B cell (primary cell): ENCODE measurements around the gene VPS26B. TPM values are rescaled to one million over a fixed set of nuclear protein-coding genes. Genes with fewer than 3 reads are reported as not detected.

ENCODE experiments used
- ATAC-seq: fragments of 200-7000 bp; cut with Tn5 transposase; one replicate; pipeline ENCODE4 v1.10.0; 2021; ENCODE audit warnings: low read depth, mild to moderate bottlenecking, moderate number of reproducible peaks, moderate library complexity
- CTCF ChIA-PET: fragments of 350-600 bp; sonication (Branson Sonifier 250); formaldehyde crosslinking; loops from one replicate; lab custom pipeline; 2021; ENCODE audit warnings: antibody characterized with exemption, inconsistent platforms; lab: Charles Lee
- POLR2A ChIA-PET: fragments of 350-600 bp; sonication (Branson Sonifier 250); formaldehyde crosslinking; loops from one replicate; lab custom pipeline; 2021; ENCODE audit warnings: antibody characterized with exemption; lab: Charles Lee
- DNase-seq: peaks from one replicate; pipeline ENCODE4 v3.0.0; 2013
- H2AFZ ChIP-seq: 2 replicates; pipeline ENCODE4 v1.6.1; 2012; ENCODE audit warnings: mild to moderate bottlenecking, low read depth, low read length; ENCODE audit not compliant: insufficient read depth, poor library complexity, severe bottlenecking
- H3K27ac ChIP-seq, 2 donors: 1 replicate in 1 of 2; 2 replicates in 1 of 2; pipeline ENCODE4 v1.5.1; 2012 to 2013; ENCODE audit warnings: low read length in 2 of 2, mild to moderate bottlenecking in 2 of 2, moderate library complexity in 1 of 2
- H3K27me3 ChIP-seq, 4 experiments: fragments of 200-600 bp in 1 of 4; sonication (generic) in 1 of 4; replicated peaks in 1 of 4; 1 replicate in 2 of 4; 2 replicates in 2 of 4; pipeline versions ENCODE4 v1.6.1 to v1.7.0; 2013 to 2016; ENCODE audit warnings: low read length in 3 of 4, mild to moderate bottlenecking in 2 of 4, mixed read lengths in 1 of 4, moderate library complexity in 1 of 4; ENCODE audit not compliant: insufficient read depth in 4 of 4, control insufficient read depth in 3 of 4; ENCODE audit errors: control extremely low read depth in 1 of 4
- H3K36me3 ChIP-seq, 2 experiments: replicated peaks in 1 of 2; 1 replicate in 1 of 2; 2 replicates in 1 of 2; pipeline versions ENCODE4 v1.6.1 to v1.7.1; 2013; ENCODE audit warnings: low read length in 1 of 2; ENCODE audit not compliant: insufficient read depth in 2 of 2, control insufficient read depth in 1 of 2; ENCODE audit errors: control extremely low read depth in 1 of 2, extremely low read depth in 1 of 2
- H3K4me1 ChIP-seq, 2 donors: fragments of 200-600 bp in 1 of 2; sonication (generic) in 1 of 2; 1 replicate in 1 of 2; 2 replicates in 1 of 2; pipeline versions ENCODE4 v1.5.1 to v1.6.1; 2013 to 2017; ENCODE audit warnings: low read length in 2 of 2; ENCODE audit not compliant: control insufficient read depth in 2 of 2, insufficient read depth in 2 of 2
- H3K4me2 ChIP-seq: replicated peaks from 2 replicates; pipeline ENCODE3; 2012; ENCODE audit warnings: mild to moderate bottlenecking, low read depth, low read length; ENCODE audit not compliant: poor library complexity, severe bottlenecking
- H3K4me3 ChIP-seq, 5 experiments: fragments of 200-600 bp in 1 of 5; sonication (generic) in 1 of 5; 1 replicate in 3 of 5; 2 replicates in 2 of 5; pipeline versions ENCODE4 v1.5.1 to v1.7.0; 2011 to 2016; ENCODE audit warnings: low read length in 4 of 5, mild to moderate bottlenecking in 4 of 5, low read depth in 2 of 5, control low read depth in 1 of 5, moderate library complexity in 1 of 5; ENCODE audit not compliant: insufficient read depth in 1 of 5; ENCODE audit errors: control extremely low read depth in 1 of 5, extremely low read depth in 1 of 5
- H3K79me2 ChIP-seq: fragments of 200-600 bp; sonication (generic); one replicate; pipeline ENCODE4 v1.6.0; 2016; ENCODE audit warnings: low read length; ENCODE audit not compliant: control insufficient read depth, insufficient read depth
- H3K9ac ChIP-seq: fragments of 200-600 bp; sonication (generic); 2 replicates; pipeline ENCODE4 v1.6.1; 2017; ENCODE audit warnings: mild to moderate bottlenecking, low read length, moderate library complexity
- H3K9me3 ChIP-seq, 3 donors: one replicate each; pipeline versions ENCODE4 v1.6.1 to v1.7.1; 2013; ENCODE audit warnings: low read length in 2 of 3; ENCODE audit not compliant: control insufficient read depth in 2 of 3, insufficient read depth in 1 of 3; ENCODE audit errors: control extremely low read depth in 1 of 3
- H4K20me1 ChIP-seq: 2 replicates; pipeline ENCODE4 v1.6.0; 2012; ENCODE audit warnings: mild to moderate bottlenecking, low read length; ENCODE audit not compliant: insufficient read depth, control insufficient read depth, poor library complexity, severe bottlenecking
- H3K27ac Mint-ChIP-seq: one replicate; pipeline ENCODE4 v1.8.0; 2021; ENCODE audit warnings: mixed read lengths
- H3K27me3 Mint-ChIP-seq: one replicate; pipeline ENCODE4 v1.8.0; 2021; ENCODE audit warnings: mixed read lengths
- H3K4me1 Mint-ChIP-seq: one replicate; pipeline ENCODE4 v1.8.0; 2021; ENCODE audit warnings: mixed read lengths
- H3K4me3 Mint-ChIP-seq: one replicate; pipeline ENCODE4 v1.8.0; 2021; ENCODE audit warnings: mixed read lengths
- H3K9me3 Mint-ChIP-seq: one replicate; pipeline ENCODE4 v1.8.0; 2022; ENCODE audit warnings: mixed read lengths; ENCODE audit not compliant: insufficient read depth
- CTCF ChIP-seq: fragments of 200-600 bp; IDR thresholded peaks from one replicate; pipeline ENCODE4 v1.8.0; 2022; ENCODE audit warnings: antibody characterized with exemption, mild to moderate bottlenecking
- EZH2 ChIP-seq: IDR thresholded peaks from 2 replicates; pipeline ENCODE4 v1.6.1; 2012; ENCODE audit warnings: borderline replicate concordance, low read depth, mild to moderate bottlenecking, moderate library complexity, low read length; ENCODE audit not compliant: insufficient read depth, poor library complexity, severe bottlenecking
- WGBS: methylation state at CpG from one replicate; pipeline ENCODE4 v1.1.5; 2013; ENCODE audit warnings: missing lambda C conversion rate; ENCODE audit not compliant: insufficient coverage; 5-methylcytosine and 5-hydroxymethylcytosine counted together
- intact Hi-C: fragments of 100-400 bp; cut with micrococcal nuclease; formaldehyde crosslinking; loops from one replicate; pipeline ENCODE4 v1.10.0; 2022
- polyA plus RNA-seq: library from polyadenylated mRNA; depleted of rRNA; stranded (reverse); fragments of >200 nt; gene quantifications from 2 replicates; pipeline ENCODE4 v1.2.3, GENCODE V29; 2012
- total RNA-seq, 2 donors: library from RNA; stranded (reverse); fragments of 120-200 nt in 1 of 2; gene quantifications; 1 replicate in 1 of 2; 2 replicates in 1 of 2; pipeline versions ENCODE4 v1.2.3 to v1.2.4, GENCODE V29; 2013 to 2022

The VPS26B gene
- total and polyA plus RNA-seq, 2 donors (not counting 1 experiment from before 2014, with no cell fraction given): 14.7 to 38.5 TPM

DNA sequence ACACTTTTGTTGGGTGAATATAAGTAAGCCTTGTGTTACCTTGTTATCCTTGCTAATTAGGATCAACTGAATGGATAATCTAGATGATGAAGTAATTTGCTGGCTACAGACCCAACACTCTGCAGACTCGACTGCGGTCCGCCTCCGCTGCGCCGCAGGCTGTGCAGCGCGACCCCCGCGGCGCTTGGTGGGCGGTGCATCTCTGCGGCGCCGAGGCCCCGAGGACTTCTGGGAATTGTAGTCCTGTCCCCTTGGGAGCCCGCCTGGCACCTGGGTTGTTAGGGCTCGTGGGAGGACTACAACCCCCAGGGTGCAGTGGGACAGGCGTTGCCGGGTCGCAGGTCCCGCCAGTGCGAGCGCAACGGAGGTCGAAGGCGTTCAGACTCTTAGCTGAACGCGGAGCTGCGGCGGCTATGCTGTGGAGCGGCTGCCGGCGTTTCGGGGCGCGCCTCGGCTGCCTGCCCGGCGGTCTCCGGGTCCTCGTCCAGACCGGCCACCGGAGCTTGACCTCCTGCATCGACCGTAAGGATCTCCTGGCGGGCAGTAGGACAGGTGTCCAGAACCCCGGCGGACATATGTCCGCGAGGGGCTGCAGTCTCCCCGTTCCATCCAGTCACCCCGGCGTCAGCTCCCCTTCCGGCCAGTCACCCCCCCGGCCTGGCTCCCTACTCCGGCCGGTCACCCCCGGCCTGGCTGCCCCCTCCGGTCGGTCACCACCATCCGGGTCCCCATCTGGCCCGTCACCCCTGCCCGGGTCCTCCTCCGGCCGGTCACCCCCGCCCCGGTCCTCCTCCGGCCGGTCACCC, 28.9 kb downstream of the VPS26B start, which contains the start of the genes ACAD8 and THYN1:
Gene ACAD8 (plus strand): TSS at position 381 of the 806 bp plus-strand sequence. CDS start 33 bp downstream, at position 414.
Gene THYN1 (minus strand): TSS at position 165 of the 806 bp plus-strand sequence. CDS start 470 bp downstream, outside the sequence.
- Histone ChIP-seq H3K4me1 (peaks cover 10 to 15% of the 10 kb centered on the region in 2 donors), H3K36me3 (peaks cover under 1 to 22% of the 10 kb centered on the region in 2 experiments), H3K9ac (peak within 1 kb of the TSS; percentile 82), H3K27me3 (no peaks in the 10 kb centered on the region), H4K20me1 (no peaks in the 10 kb centered on the region), H3K4me3 (peak within 1 kb of the TSS; percentile 81 to 100 (median 93)), H3K9me3 (no peaks in the 10 kb centered on the region), H3K27ac (peak within 1 kb of the TSS; percentile 42 to 45), H2AFZ (peak within 1 kb of the TSS; percentile 95), H3K4me2 (peak within 1 kb of the TSS; percentile 94), H3K79me2 (peaks cover 7% of the 10 kb centered on the region)
- Mint-ChIP-seq H3K9me3 (no peaks in the 10 kb centered on the region), H3K27me3 (no peaks in the 10 kb centered on the region), H3K4me3 (peak within 1 kb of the TSS; percentile 91), H3K27ac (peak within 1 kb of the TSS; percentile 69), H3K4me1 (peaks cover 28% of the 10 kb centered on the region)
- ATAC-seq (peak; percentile 100), DNase-seq (peak; percentile 96)
- TF ChIP-seq CTCF (peak; percentile 40), EZH2 (no peak)
- CTCF ChIA-PET: interaction anchor here (1.0 to 3.3 kb wide), 8 partner anchors 9 to 45 kb away, joined by 3 to 14 read pairs (median 5); partner anchors contain the start of genes NCAPD3 and VPS26B
- POLR2A ChIA-PET: interaction anchor here (0.7 to 1.4 kb wide), 2 partner anchors 26 to 29 kb away, joined by 3 to 6 read pairs; partner anchors contain the start of genes NCAPD3 and VPS26B
- under 1% methylated on average over 68 of the region's 70 CpGs for WGBS
- intact Hi-C loops: loop anchor here (1.0 to 2.0 kb wide), 5 partner anchors 25 to 184 kb away; partner anchors contain the start of genes GLB1L2, JAM3 and VPS26B
